Measurements from ENCODE around the gene TMEM238. TPM values are rescaled to one million over a fixed set of nuclear protein-coding genes. Genes with fewer than 3 reads are reported as not detected.
A peak's percentile ranks its signal among the peaks of the same experiment; 100 is the strongest.

TMEM238 gene
- total and polyA plus RNA-seq, 9 of the 15 experiments (the other 6 are each of a cell fraction or from before 2014, with no cell fraction given), result 0.18 to 5.1 (median 1.3) TPM; not detected in 4

DNA sequence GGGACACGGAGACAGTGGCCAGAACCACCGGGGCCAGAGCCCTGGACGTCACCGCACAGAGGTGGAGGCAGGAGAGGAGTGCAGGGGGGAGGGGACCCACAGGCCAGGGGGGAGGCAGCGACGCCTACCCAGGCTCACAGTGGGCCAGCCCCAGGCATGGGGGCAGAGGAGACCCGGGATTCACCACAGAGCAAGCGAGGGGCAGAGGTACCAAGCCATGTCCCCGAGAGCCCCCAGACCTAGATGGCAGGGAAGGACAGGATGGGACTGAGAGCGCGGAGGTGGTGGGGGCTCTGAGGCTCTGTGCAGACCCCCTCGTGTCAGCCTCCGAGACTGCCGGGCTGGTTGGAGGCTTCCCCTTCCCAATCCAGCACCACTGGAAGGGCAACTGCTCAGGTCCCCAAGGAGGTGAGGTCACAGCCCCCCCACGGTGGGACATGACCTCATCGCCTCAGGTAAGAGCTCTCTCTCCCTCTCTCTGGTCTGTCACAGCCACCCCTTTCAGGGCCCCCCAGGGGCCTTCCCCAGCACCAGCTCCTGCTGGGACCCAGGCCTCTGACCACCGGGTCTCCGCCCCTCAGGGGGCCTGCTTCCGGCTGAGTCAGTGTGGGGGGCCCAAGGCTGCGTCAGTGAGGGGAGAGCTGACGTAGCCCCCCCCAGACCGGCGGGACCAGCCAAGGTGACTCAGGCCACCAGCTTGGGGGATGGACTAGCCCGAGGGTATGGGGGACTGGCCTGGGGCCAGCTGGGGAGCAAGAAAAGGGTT lies 11.6 kb downstream of the TMEM238 start:
- intact Hi-C loops (cut with micrococcal nuclease), result no loop called here
- H3K9ac ChIP-seq (ENCODE audit: insufficient read depth in 1 of 2, low read depth in 2 of 2, low read length in 2 of 2), result peak overlapping the region in 1 of 2 experiments; percentile 3; a peak in 2 of 4 replicates
- H3K36me3 ChIP-seq (ENCODE audit: control insufficient read depth, insufficient read depth, low read length), result no peaks in the 10 kb centered on the region
- ChIA-PET CTCF (ENCODE audit: low intra/inter-chr PET ratio) (no interaction called here), POLR2A (interaction anchor here (0.5 to 2.6 kb wide), 5 partner anchors 12 to 113 kb away, joined by 3 to 12 read pairs (median 3); partner anchors contain the start of gene TMEM238)
- no peaks in the 10 kb centered on the region for H3K9me1 ChIP-seq (ENCODE audit: control insufficient read depth, insufficient read depth, low read length)
- H4K20me1 ChIP-seq (replicated peaks; ENCODE audit: control insufficient read depth, insufficient read depth, low read length), result 0 out of 2 replicates have a peak, but pooled peaks cover 3% of the 10 kb centered on the region
- FAIRE-seq, result no peak
- H2AFZ ChIP-seq (ENCODE audit: low read depth, low read length), result no peak overlapping the region
- H3K27me3 ChIP-seq (ENCODE audit: control insufficient read depth in 2 of 2, insufficient read depth in 2 of 2, low read length in 2 of 2), result peaks cover 11% of the 10 kb centered on the region in 2 experiments; a peak in 4 of 5 replicates
- WGBS (ENCODE audit: insufficient coverage, low coverage, missing lambda C conversion rate), result 23% methylated on average over 15 of the region's 24 CpGs
- no peaks in the 10 kb centered on the region for H3K79me2 ChIP-seq (ENCODE audit: control insufficient read depth, insufficient read depth, low read length)
- TF ChIP-seq, protein P1, sequence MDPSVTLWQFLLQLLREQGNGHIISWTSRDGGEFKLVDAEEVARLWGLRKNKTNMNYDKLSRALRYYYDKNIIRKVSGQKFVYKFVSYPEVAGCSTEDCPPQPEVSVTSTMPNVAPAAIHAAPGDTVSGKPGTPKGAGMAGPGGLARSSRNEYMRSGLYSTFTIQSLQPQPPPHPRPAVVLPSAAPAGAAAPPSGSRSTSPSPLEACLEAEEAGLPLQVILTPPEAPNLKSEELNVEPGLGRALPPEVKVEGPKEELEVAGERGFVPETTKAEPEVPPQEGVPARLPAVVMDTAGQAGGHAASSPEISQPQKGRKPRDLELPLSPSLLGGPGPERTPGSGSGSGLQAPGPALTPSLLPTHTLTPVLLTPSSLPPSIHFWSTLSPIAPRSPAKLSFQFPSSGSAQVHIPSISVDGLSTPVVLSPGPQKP (CRISPR knock-in tag; IDR thresholded peaks at IDR 0.05), result no peak
- TF ChIP-seq, protein P2, sequence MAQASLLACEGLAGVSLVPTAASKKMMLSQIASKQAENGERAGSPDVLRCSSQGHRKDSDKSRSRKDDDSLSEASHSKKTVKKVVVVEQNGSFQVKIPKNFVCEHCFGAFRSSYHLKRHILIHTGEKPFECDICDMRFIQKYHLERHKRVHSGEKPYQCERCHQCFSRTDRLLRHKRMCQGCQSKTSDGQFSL (CRISPR knock-in tag; IDR thresholded peaks at IDR 0.05), result peak; percentile 81
- TF ChIP-seq, protein P2 (tag; IDR thresholded peaks at IDR 0.05), result no peak
- TF ChIP-seq, protein P3, sequence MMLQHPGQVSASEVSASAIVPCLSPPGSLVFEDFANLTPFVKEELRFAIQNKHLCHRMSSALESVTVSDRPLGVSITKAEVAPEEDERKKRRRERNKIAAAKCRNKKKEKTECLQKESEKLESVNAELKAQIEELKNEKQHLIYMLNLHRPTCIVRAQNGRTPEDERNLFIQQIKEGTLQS (IDR thresholded peaks at IDR 0.05), result peak; percentile 70
- TF ChIP-seq, protein P3 (CRISPR knock-in tag; conservative IDR thresholded peaks at IDR 0.05), result no peak
- TF ChIP-seq ZNF311 (CRISPR knock-in tag; IDR thresholded peaks at IDR 0.05), result no peak
- in situ Hi-C loops (cut with MboI), result no loop called here
- no peak overlapping the region for H3K4me2 ChIP-seq (ENCODE audit: insufficient read depth, low read length)
- H3K27ac ChIP-seq (ENCODE audit: extremely low read depth, low read depth, low read length), result no peak overlapping the region
- H3K4me3 ChIP-seq, result no peak overlapping the region
- no peaks in the 10 kb centered on the region for H3K9me3 ChIP-seq (replicated peaks; ENCODE audit: control insufficient read depth, insufficient read depth, low read depth, low read length)
- BruUV-seq (replicated peaks), result no TSS peak
- no peak for DNase-seq (ENCODE audit: extremely low read depth in 1 of 4, low spot score in 3 of 4)
- peaks cover 10 to 77% of the 10 kb centered on the region in 2 experiments; a peak in 4 of 5 replicates for H3K4me1 ChIP-seq (replicated peaks in 1 of 2; ENCODE audit: control insufficient read depth in 2 of 2, insufficient read depth in 2 of 2, low read length in 2 of 2)
- no peak for ATAC-seq

Measured in K562 (cell line).